Measurements from ENCODE around the gene LAPTM4A.

Gene LAPTM4A

DNA sequence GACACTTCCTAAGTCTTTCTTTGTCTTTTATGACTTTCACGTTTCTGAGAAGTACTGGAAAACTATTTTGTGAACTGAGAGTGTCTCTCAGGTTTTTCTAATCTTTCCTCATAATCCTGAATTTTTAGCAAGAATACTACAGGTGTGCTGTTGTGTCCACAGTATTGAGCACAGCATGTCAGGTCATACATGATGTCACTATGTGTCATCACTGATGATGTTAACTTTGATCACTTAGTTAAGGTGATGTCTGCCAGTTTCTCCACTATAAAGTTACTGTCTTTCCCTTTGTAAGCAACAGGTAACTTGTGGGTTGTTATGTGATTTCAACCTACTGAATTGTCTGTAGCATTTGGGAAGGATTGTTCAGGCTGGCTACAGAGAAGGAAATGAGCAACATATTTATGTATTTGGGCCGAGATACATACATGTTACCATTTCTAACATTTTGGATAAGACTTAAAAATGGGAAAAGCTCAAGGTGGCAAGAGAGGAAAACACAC is 50.0 kb downstream of the LAPTM4A start:
- in situ Hi-C loops (cut with MboI; ENCODE audit: low pct_unique_long_range_greater_than_20kb, low sequenced_read_pairs), result no loop called here
- no peak for DNase-seq

DNA sequence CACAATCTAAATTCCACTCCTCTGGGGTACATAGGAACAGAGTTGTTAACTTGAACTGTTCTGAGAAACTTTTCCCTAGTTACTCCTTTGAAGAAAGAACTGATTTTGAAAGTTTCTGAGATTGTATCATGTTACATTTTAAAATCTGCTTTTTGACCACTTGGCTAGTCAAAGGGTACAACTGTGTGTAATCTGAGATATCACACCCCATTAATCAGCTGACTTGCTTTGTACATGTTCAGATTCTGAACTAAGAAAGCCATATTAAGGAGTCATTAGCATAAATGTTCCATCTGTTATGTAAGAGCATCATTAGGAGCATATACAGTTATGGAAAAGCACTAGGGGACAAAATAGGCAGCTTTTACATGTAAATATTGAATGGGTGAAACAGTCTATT is 57.7 kb downstream of the LAPTM4A start:
- no peak for DNase-seq
- in situ Hi-C loops (cut with MboI; ENCODE audit: low pct_unique_long_range_greater_than_20kb, low sequenced_read_pairs), result no loop called here

GRCh38 chr2:19991895-19992294 is 59.5 kb downstream of the LAPTM4A start:
- DNase-seq, result no peak
- in situ Hi-C loops (cut with MboI; ENCODE audit: low pct_unique_long_range_greater_than_20kb, low sequenced_read_pairs), result no loop called here

- no peak for DNase-seq
- in situ Hi-C loops (cut with MboI; ENCODE audit: low pct_unique_long_range_greater_than_20kb, low sequenced_read_pairs), result no loop called here
Observed at GRCh38 chr2:19990416-19990728, 61.1 kb downstream of the LAPTM4A start.

- in situ Hi-C loops (cut with MboI; ENCODE audit: low pct_unique_long_range_greater_than_20kb, low sequenced_read_pairs), result no loop called here
- peak; percentile 59 for DNase-seq
Observed at GRCh38 chr2:19989667-19990415, 61.6 kb downstream of the LAPTM4A start, which contains the start of gene WDR35. TSS of gene WDR35 (minus strand) at chr2:19990105. CDS start at chr2:19990015, 90 bp downstream.

DNA sequence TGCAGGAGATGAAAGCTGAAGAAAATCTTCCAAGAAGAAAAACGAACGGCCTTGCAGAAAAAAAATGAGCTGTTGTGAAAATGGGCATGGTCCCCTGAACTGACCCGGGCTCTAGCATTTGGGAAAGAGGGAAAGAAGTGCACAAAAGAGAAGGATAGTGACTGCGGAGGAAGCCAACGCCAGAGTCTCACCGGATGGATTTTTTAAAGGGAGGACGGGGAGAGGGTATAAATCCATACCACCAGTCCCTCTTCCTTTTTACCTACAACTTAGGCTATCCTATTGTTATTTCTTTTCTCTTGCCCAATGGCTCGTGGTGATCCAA is 62.1 kb downstream of the LAPTM4A start:
- in situ Hi-C loops (cut with MboI; ENCODE audit: low pct_unique_long_range_greater_than_20kb, low sequenced_read_pairs), result no loop called here
- no peak for DNase-seq

DNA sequence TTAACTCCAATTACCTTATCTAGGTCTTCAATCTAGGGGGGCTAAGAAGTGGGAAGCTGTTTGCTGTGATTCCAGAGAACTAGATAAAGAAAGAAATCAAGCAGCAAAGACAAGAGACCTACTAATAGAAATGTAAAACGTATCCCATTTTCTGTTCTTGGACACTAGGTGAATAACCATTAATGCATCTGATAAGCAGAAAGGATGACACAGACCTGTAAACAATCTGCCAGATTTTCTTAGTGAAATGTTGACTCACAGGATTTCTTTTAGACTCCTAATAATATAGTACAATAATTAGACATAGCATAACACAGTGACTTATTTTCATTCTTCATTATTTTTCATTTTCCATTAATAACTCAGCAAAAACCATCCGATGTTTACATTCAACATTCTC is 62.8 kb downstream of the LAPTM4A start:
- no peak for DNase-seq
- in situ Hi-C loops (cut with MboI; ENCODE audit: low pct_unique_long_range_greater_than_20kb, low sequenced_read_pairs), result no loop called here

DNA sequence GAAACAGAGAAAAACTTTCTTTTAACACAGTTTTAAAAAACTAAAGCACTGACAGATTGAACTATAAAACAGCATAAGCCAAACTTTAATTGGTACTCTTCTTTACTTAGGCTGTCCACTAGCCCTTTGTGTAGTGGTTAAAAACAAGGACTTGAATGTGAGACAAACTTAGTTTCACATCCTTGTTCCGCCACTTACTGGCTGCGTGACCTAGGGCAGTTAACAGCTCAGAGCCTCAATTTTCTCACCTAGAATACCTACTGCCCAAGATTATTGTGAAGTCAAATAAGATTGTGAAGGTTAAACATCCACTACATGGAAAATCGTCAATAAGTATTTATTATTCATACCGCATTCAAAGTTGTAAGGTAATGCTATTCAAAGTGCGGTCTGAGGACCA is 63.5 kb downstream of the LAPTM4A start:
- in situ Hi-C loops (cut with MboI; ENCODE audit: low pct_unique_long_range_greater_than_20kb, low sequenced_read_pairs), result no loop called here
- no peak for DNase-seq

Measured in KBM-7 (cell line).